Measurements from ENCODE around the gene TPH1. TPM values are rescaled to one million over a fixed set of nuclear protein-coding genes. Genes with fewer than 3 reads are reported as not detected.
A peak's percentile ranks its signal among the peaks of the same experiment; 100 is the strongest.

Gene TPH1
- total RNA-seq: under 1 TPM in 3 of 4 donors, not detected in 1; 0.13 to 0.47 (median 0.27) TPM

DNA sequence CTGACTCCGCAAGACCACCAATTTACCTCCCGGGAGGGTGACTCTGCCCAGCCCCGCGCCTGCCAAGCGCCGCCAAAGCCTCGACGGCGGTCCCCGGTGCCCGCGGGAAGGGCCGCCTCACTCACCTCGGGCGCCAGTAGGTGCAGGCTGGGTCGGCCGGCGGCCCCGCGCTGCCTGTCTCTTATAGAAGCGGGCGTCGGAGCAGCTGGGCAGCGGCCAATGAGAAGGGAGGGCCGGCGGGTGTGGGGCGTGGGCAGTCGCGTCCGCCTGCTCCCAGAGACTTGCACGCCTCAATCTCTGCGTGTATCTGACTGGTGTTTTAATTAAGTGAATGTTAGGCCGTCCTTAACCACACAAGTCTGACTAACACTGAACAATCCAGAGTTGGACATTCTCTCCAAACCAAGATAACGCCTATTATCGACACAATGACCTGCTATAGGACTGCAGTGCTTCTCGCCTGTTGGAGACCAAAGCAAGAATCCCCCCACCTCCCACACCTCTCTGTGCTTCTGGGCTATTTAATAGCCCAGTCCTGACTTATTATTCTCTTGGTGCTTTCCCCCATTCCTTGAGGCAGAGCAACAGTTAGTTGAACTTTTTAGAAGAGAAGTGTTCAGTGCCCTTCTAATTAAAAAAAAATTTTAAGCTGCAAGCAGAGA is at the start of gene TPH1:
TPH1 (minus strand) TSS at position 154 of the 662 bp plus-strand sequence. CDS start 5,507 bp downstream, outside the sequence.
- ATAC-seq: no peak
- Histone ChIP-seq H3K36me3 (no peaks in the 10 kb centered on the region), H3K4me1 (peaks cover 0 to 7% (median 5%) of the 10 kb centered on the region in 3 donors), H3K4me3 (peak within 1 kb of the TSS in 1 of 2 donors; percentile 15), H3K27me3 (peaks cover 38% of the 10 kb centered on the region), H3K9me3 (peaks cover 0 to 6% (median 0%) of the 10 kb centered on the region in 3 donors), H3K27ac (no peak within 1 kb of the TSS)
- TF ChIP-seq POLR2AphosphoS5 (IDR thresholded peaks at IDR 0.05) (no peak), EP300 (IDR thresholded peaks at IDR 0.05) (no peak), POLR2A (IDR thresholded peaks at IDR 0.05) (no peak)
- TF ChIP-seq, protein P1, sequence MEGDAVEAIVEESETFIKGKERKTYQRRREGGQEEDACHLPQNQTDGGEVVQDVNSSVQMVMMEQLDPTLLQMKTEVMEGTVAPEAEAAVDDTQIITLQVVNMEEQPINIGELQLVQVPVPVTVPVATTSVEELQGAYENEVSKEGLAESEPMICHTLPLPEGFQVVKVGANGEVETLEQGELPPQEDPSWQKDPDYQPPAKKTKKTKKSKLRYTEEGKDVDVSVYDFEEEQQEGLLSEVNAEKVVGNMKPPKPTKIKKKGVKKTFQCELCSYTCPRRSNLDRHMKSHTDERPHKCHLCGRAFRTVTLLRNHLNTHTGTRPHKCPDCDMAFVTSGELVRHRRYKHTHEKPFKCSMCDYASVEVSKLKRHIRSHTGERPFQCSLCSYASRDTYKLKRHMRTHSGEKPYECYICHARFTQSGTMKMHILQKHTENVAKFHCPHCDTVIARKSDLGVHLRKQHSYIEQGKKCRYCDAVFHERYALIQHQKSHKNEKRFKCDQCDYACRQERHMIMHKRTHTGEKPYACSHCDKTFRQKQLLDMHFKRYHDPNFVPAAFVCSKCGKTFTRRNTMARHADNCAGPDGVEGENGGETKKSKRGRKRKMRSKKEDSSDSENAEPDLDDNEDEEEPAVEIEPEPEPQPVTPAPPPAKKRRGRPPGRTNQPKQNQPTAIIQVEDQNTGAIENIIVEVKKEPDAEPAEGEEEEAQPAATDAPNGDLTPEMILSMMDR (IDR thresholded peaks at IDR 0.05): no peak
- 10 to 38% methylated on average over 3 to 4 of the region's 36 CpGs for WGBS, 2 donors (ENCODE audit: low coverage in 1 of 2)

DNA sequence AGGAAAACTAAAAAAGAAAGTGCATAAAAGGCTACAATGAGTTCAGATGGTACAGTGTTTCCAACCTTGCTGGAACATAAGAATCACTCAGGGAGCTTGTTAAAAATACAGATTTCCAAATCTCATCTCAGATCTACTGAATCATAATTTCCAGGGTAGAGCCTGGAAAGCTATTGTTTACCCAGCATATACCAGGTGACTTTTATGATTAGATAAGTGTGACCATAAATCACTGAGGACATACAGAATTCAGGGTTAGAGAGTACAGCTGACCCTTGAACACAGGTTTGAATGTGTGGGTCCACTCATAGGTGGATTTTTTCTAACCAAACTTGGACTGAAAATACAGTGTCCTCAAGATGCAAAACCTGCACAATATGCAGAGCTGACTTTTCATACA is 47.9 kb upstream of the TPH1 start:
- H3K4me1 ChIP-seq: no peaks in the 10 kb centered on the region
- peaks cover 9 to 86% of the 10 kb centered on the region in 2 donors for H3K36me3 ChIP-seq
- H3K27ac ChIP-seq: no peak overlapping the region
- ATAC-seq: no peak
- TF ChIP-seq EP300 (IDR thresholded peaks at IDR 0.05): no peak
- TF ChIP-seq, protein P1 (IDR thresholded peaks at IDR 0.05): no peak
- TF ChIP-seq POLR2A (IDR thresholded peaks at IDR 0.05): no peak
- TF ChIP-seq POLR2AphosphoS5 (IDR thresholded peaks at IDR 0.05): no peak
- no peaks in the 10 kb centered on the region for H3K27me3 ChIP-seq
- no peaks in the 10 kb centered on the region for H3K9me3 ChIP-seq
- no peak overlapping the region for H3K4me3 ChIP-seq

DNA sequence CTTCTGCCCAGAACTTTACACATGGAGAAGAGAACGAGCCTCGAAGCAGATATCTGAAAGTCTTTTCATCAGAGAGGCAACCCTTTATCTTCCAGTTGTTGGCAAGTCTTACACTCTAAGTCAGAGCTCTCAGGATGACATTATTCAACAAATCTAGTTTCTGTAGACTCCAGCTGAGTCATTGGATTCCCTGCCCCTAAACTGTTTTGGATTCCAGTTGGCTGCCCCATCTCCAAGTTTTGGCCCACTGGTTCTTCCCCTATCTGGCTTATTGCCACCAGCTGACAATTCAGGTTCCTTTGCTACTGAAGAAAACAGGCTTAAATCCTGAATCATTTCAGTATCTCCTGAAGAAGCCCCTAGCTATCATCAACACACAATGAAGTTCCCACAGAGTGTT is 45.7 kb upstream of the TPH1 start:
- H3K36me3 ChIP-seq: peaks cover 13 to 93% of the 10 kb centered on the region in 2 donors
- ATAC-seq: no peak
- no peaks in the 10 kb centered on the region for H3K27me3 ChIP-seq
- WGBS, 2 donors (ENCODE audit: low coverage in 1 of 2): 81 to 92% methylated on average over 2 of the region's 2 CpGs
- H3K4me1 ChIP-seq: no peaks in the 10 kb centered on the region
- H3K27ac ChIP-seq: no peak overlapping the region
- H3K9me3 ChIP-seq: no peaks in the 10 kb centered on the region
- TF ChIP-seq, protein P1 (IDR thresholded peaks at IDR 0.05): no peak
- TF ChIP-seq EP300 (IDR thresholded peaks at IDR 0.05) (no peak), POLR2A (IDR thresholded peaks at IDR 0.05) (no peak), POLR2AphosphoS5 (IDR thresholded peaks at IDR 0.05) (no peak)
- no peak overlapping the region for H3K4me3 ChIP-seq

DNA sequence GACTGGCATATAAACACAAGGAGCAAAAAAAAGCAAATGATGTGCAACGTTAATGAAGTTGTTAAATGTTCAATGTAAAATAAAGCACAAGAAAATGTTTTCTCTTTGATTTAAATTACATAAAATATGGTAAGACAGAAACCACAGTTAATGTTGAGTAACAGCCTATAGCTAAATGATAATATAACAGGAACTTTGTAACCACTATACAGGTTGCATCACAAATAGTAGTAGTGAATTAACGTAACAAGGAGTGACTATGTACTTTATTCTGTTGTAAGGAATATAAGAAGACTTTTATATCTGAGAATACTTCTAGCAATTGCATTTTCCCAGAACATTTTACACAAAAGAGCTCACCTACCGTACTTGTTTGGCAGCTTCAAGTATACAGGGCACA is 42.9 kb upstream of the TPH1 start:
- Histone ChIP-seq H3K4me1 (no peaks in the 10 kb centered on the region), H3K9me3 (no peaks in the 10 kb centered on the region), H3K27ac (no peak overlapping the region), H3K4me3 (no peak overlapping the region), H3K36me3 (peaks cover 5 to 93% of the 10 kb centered on the region in 2 donors), H3K27me3 (no peaks in the 10 kb centered on the region)
- WGBS, 2 donors (ENCODE audit: low coverage in 1 of 2): 78 to 81% methylated on average over 3 of the region's 3 CpGs
- ATAC-seq: no peak
- no peak for TF ChIP-seq EP300 (IDR thresholded peaks at IDR 0.05)
- TF ChIP-seq POLR2A (IDR thresholded peaks at IDR 0.05): no peak
- TF ChIP-seq, protein P1 (IDR thresholded peaks at IDR 0.05): no peak
- TF ChIP-seq POLR2AphosphoS5 (IDR thresholded peaks at IDR 0.05): no peak

DNA sequence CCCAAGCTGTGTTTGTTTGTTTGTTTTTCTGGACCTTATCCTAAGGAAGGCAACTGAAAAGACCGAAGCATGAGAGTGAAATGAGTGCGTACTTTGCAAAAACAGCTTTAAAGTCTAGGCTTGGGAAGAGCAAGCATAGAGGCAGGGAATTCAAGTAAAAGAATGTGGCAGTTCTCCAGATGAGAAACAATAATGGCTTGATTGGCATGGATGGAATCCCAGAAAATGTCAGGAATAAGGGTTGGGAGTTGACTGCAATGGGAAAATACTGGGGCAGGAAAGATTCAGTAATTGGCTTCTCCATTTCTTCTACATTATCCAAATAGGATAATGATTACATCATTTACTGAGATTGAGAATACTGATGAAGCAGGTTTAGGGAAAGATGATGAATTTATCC is 42.3 kb upstream of the TPH1 start:
- H3K4me1 ChIP-seq: no peaks in the 10 kb centered on the region
- H3K4me3 ChIP-seq: no peak overlapping the region
- H3K36me3 ChIP-seq: peaks cover 5 to 92% of the 10 kb centered on the region in 2 donors
- TF ChIP-seq POLR2AphosphoS5 (IDR thresholded peaks at IDR 0.05) (no peak), EP300 (IDR thresholded peaks at IDR 0.05) (no peak), POLR2A (IDR thresholded peaks at IDR 0.05) (no peak)
- TF ChIP-seq, protein P1 (IDR thresholded peaks at IDR 0.05): no peak
- H3K27me3 ChIP-seq: no peaks in the 10 kb centered on the region
- no peaks in the 10 kb centered on the region for H3K9me3 ChIP-seq
- WGBS, 2 donors (ENCODE audit: low coverage in 1 of 2): 84 to 85% methylated on average over 2 of the region's 2 CpGs
- no peak overlapping the region for H3K27ac ChIP-seq
- no peak for ATAC-seq
